A549 (cell line): ENCODE results near the gene GPRASP2. TPM values are rescaled to one million over a fixed set of nuclear protein-coding genes. Genes with fewer than 3 reads are reported as not detected.

Experiments used
- ATAC-seq, 2 experiments: fragments of 200-7000 bp in 1 of 2; fragments of >200 bp in 1 of 2; cut with Nextera tagmentation in 1 of 2; cut with Tn5 transposase in 1 of 2; 3 replicates each; pipeline versions ENCODE4 v1.8.0 to v1.9.1; 2018 to 2020; ENCODE audit warnings: mild to moderate bottlenecking in 1 of 2, moderate library complexity in 1 of 2
- CTCF ChIA-PET: fragments of 300-600 bp; sonication (Branson Sonifier 250); formaldehyde crosslinking; extraction: SDS; loops from one replicate; lab custom pipeline; 2021; ENCODE audit warnings: antibody characterized with exemption, inconsistent platforms; lab: Yijun Ruan, JAX
- POLR2A ChIA-PET: fragments of 350-600 bp; formaldehyde crosslinking; extraction: SDS; loops from one replicate; lab custom pipeline; 2021; ENCODE audit warnings: antibody characterized with exemption, inconsistent platforms; lab: Yijun Ruan, JAX
- DNase-seq, 2 experiments: peaks; one replicate each; pipeline versions ENCODE4 v3.0.0 to v3.0.0-alpha.2; 2011 to 2016; ENCODE audit warnings: low read depth in 1 of 2, low spot score in 1 of 2
- FAIRE-seq: peaks from 2 replicates; lab custom pipeline; 2011; peaks lifted over from hg19 to GRCh38; lab: Jason Lieb, UNC
- H3K27ac ChIP-seq, 2 experiments: fragments of >200 bp; sonication (Bioruptor Twin); formaldehyde crosslinking; 3 replicates each; pipeline ENCODE4 v1.5.1; 2016 to 2017
- H3K4me1 ChIP-seq: fragments of >200 bp; sonication (Bioruptor Twin); formaldehyde crosslinking; 3 replicates; pipeline ENCODE4 v1.6.1; 2016
- H3K4me2 ChIP-seq: fragments of >200 bp; sonication (Bioruptor Twin); formaldehyde crosslinking; 3 replicates; pipeline ENCODE4 v1.6.1; 2016
- H3K4me3 ChIP-seq: fragments of >200 bp; sonication (Bioruptor Twin); formaldehyde crosslinking; 3 replicates; pipeline ENCODE4 v1.5.1; 2016
- H3K9me3 ChIP-seq: fragments of >200 bp; sonication (Bioruptor Twin); formaldehyde crosslinking; 3 replicates; pipeline ENCODE4 v1.6.1; 2016
- BHLHE40 ChIP-seq: IDR thresholded peaks from 2 replicates; pipeline ENCODE4 v1.6.1; 2012; ENCODE audit warnings: low read depth, low read length, inconsistent platforms
- CBX2 ChIP-seq: fragments of 200-600 bp; sonication (generic); IDR thresholded peaks from 2 replicates; pipeline ENCODE4 v1.6.1; 2016; ENCODE audit warnings: low read depth, mild to moderate bottlenecking, borderline replicate concordance
- EHF ChIP-seq: fragments of 250-450 bp; sonication (Bioruptor Pico); IDR thresholded peaks from 2 replicates; pipeline ENCODE4 v1.5.0; 2020; ENCODE audit warnings: mild to moderate bottlenecking
- EHMT2 ChIP-seq: fragments of 200-600 bp; sonication (generic); IDR thresholded peaks from 2 replicates; pipeline ENCODE4 v1.6.1; 2016; ENCODE audit warnings: antibody characterized with exemption, low read depth, mild to moderate bottlenecking, moderate library complexity
- EP300 ChIP-seq, 2 experiments: fragments of >200 bp; sonication (Bioruptor Twin); formaldehyde crosslinking; IDR thresholded peaks; 2 replicates in 1 of 2; 3 replicates in 1 of 2; pipeline ENCODE4 v1.6.1; 2016 to 2017
- ESRRA ChIP-seq: fragments of 150-350 bp; IDR thresholded peaks from 2 replicates; pipeline ENCODE4 v1.6.1; 2014; ENCODE audit warnings: mild to moderate bottlenecking, low read length, borderline replicate concordance
- GATA3 ChIP-seq: IDR thresholded peaks from 2 replicates; pipeline ENCODE4 v1.6.1; 2012; ENCODE audit warnings: borderline replicate concordance
- HDAC2 ChIP-seq: fragments of 200-600 bp; sonication (generic); IDR thresholded peaks from 2 replicates; pipeline ENCODE4 v1.6.1; 2016
- HEYL ChIP-seq: fragments of 250-450 bp; sonication (Bioruptor Pico); IDR thresholded peaks from 2 replicates; pipeline ENCODE4 v1.8.0; 2021; ENCODE audit warnings: mild to moderate bottlenecking, moderate library complexity
- HOXB13 ChIP-seq: fragments of 250-450 bp; sonication (Bioruptor Pico); IDR thresholded peaks from 2 replicates; pipeline ENCODE4 v1.5.0; 2020; ENCODE audit warnings: low read depth, mild to moderate bottlenecking, moderate library complexity
- JUN ChIP-seq, 2 experiments: fragments of >200 bp; sonication (Bioruptor Twin); formaldehyde crosslinking; IDR thresholded peaks; 2 replicates in 1 of 2; 3 replicates in 1 of 2; pipeline ENCODE4 v1.6.1; 2016 to 2017
- KDM1A ChIP-seq: fragments of 200-600 bp; sonication (generic); IDR thresholded peaks from 2 replicates; pipeline ENCODE4 v1.6.1; 2016; ENCODE audit warnings: low read depth, mild to moderate bottlenecking
- MAFK ChIP-seq: fragments of 450-650 bp; IDR thresholded peaks from 2 replicates; pipeline ENCODE4 v1.6.1; 2014; ENCODE audit not compliant: partially characterized antibody
- NPAS2 ChIP-seq: fragments of 250-450 bp; sonication (Bioruptor Pico); IDR thresholded peaks from 2 replicates; pipeline ENCODE4 v1.8.0; 2022; ENCODE audit warnings: mild to moderate bottlenecking, moderate library complexity, borderline replicate concordance
- POLR2AphosphoS2 ChIP-seq: conservative IDR thresholded peaks from 2 replicates; pipeline ENCODE4 v1.6.1; 2012; ENCODE audit warnings: low read length, improper control_type of control experiment, inconsistent platforms
- RAD21 ChIP-seq, 2 experiments: fragments of >200 bp in 1 of 2; sonication (Bioruptor Twin) in 1 of 2; formaldehyde crosslinking in 1 of 2; IDR thresholded peaks in 1 of 2; conservative IDR thresholded peaks in 1 of 2; 2 replicates in 1 of 2; 3 replicates in 1 of 2; pipeline ENCODE4 v1.6.1; 2012 to 2018; ENCODE audit warnings: inconsistent platforms in 1 of 2
- RNF2 ChIP-seq: fragments of 200-600 bp; sonication (generic); IDR thresholded peaks from 2 replicates; pipeline ENCODE4 v1.6.1; 2016; ENCODE audit warnings: low read depth, mild to moderate bottlenecking, antibody characterized with exemption, moderate library complexity, borderline replicate concordance
- TP53 ChIP-seq: fragments of 250-450 bp; sonication (Bioruptor Pico); IDR thresholded peaks from 2 replicates; pipeline ENCODE4 v1.5.0; 2021; ENCODE audit warnings: mild to moderate bottlenecking, moderate library complexity
- ZC3H11A ChIP-seq: fragments of 450-650 bp; IDR thresholded peaks from 2 replicates; pipeline ENCODE4 v1.6.1; 2014; ENCODE audit warnings: antibody characterized with exemption, mild to moderate bottlenecking
- ZSCAN20 ChIP-seq: fragments of 250-450 bp; sonication (Bioruptor Pico); IDR thresholded peaks from 2 replicates; pipeline ENCODE4 v1.8.0; 2022; ENCODE audit warnings: mild to moderate bottlenecking, moderate library complexity
- WGBS: methylation state at CpG from one replicate; pipeline ENCODE4 v1.1.6; 2017; ENCODE audit errors: missing lambda C conversion rate; 5-methylcytosine and 5-hydroxymethylcytosine counted together
- polyA plus RNA-seq, 4 experiments: library from polyadenylated mRNA; depleted of rRNA in 3 of 4; stranded (reverse); fragments of >200 nt; fragmentation: RNase III in 1 of 4; extraction: RNeasy Plus Mini Kit Qiagen cat#74134 plus additional on column Dnase treatment in 1 of 4; gene quantifications; 2 replicates in 3 of 4; 3 replicates in 1 of 4; pipeline ENCODE4 v1.2.3, GENCODE V29; 2011 to 2017
- TF ChIP-seq, protein P1 (sequence below): fragments of 250-450 bp; sonication (Bioruptor Pico); IDR thresholded peaks from 2 replicates; pipeline ENCODE4 v1.5.0; 2020; ENCODE audit warnings: low read depth, mild to moderate bottlenecking, moderate library complexity
- TF ChIP-seq, protein P2 (sequence below): fragments of >200 bp; sonication (Bioruptor Twin); formaldehyde crosslinking; IDR thresholded peaks from 3 replicates; pipeline ENCODE4 v1.5.1; 2016
- TF ChIP-seq, protein P3 (sequence below): fragments of 200-600 bp; sonication (generic); IDR thresholded peaks from 2 replicates; pipeline ENCODE4 v1.6.1; 2016; ENCODE audit warnings: antibody characterized with exemption, mild to moderate bottlenecking, moderate library complexity

Gene GPRASP2
- polyA plus RNA-seq, 2 of the 4 experiments (the other 2 are of a cell fraction), result 5.7 to 6.7 TPM

DNA sequence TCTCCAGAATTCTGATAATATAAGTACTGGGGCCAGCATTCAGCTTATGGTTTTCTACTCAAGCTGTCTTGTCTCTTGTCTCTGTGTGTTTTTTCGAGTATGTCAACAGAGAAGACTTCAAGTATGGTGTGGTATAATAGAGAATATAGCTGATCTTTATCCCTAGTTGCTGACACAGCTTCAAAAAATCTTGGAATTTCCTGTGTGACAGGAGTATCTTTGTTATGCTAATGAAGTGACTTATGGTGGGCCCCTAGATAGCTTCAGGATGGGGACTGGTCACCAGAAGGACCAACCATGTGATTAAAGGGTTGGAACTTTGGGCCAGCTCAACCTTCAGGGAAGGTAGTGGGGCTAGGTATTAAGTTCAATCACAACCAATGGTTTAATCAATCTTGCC, 11.2 kb downstream of the GPRASP2 start:
- DNase-seq, result no peak
- Histone ChIP-seq H3K9me3 (no peaks in the 10 kb centered on the region), H3K27ac (no peak overlapping the region), H3K4me1 (0 out of 3 replicates have a peak, but pooled peaks cover 4% of the 10 kb centered on the region), H3K4me2 (no peak overlapping the region), H3K4me3 (no peak overlapping the region)
- ATAC-seq, result no peak
- 53% methylated on average over 1 of the region's 1 CpG for WGBS
- no peak for TF ChIP-seq NPAS2 (CRISPR knock-in tag)
- TF ChIP-seq CBX2, result no peak
- TF ChIP-seq, protein P1, sequence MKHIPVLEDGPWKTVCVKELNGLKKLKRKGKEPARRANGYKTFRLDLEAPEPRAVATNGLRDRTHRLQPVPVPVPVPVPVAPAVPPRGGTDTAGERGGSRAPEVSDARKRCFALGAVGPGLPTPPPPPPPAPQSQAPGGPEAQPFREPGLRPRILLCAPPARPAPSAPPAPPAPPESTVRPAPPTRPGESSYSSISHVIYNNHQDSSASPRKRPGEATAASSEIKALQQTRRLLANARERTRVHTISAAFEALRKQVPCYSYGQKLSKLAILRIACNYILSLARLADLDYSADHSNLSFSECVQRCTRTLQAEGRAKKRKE, result no peak
- no peak for TF ChIP-seq ZC3H11A
- TF ChIP-seq RNF2, result no peak
- TF ChIP-seq HOXB13 (CRISPR knock-in tag), result no peak
- TF ChIP-seq, protein P2, sequence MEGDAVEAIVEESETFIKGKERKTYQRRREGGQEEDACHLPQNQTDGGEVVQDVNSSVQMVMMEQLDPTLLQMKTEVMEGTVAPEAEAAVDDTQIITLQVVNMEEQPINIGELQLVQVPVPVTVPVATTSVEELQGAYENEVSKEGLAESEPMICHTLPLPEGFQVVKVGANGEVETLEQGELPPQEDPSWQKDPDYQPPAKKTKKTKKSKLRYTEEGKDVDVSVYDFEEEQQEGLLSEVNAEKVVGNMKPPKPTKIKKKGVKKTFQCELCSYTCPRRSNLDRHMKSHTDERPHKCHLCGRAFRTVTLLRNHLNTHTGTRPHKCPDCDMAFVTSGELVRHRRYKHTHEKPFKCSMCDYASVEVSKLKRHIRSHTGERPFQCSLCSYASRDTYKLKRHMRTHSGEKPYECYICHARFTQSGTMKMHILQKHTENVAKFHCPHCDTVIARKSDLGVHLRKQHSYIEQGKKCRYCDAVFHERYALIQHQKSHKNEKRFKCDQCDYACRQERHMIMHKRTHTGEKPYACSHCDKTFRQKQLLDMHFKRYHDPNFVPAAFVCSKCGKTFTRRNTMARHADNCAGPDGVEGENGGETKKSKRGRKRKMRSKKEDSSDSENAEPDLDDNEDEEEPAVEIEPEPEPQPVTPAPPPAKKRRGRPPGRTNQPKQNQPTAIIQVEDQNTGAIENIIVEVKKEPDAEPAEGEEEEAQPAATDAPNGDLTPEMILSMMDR, result no peak
- no peak for TF ChIP-seq BHLHE40
- no peak for TF ChIP-seq GATA3
- TF ChIP-seq EHMT2, result no peak
- TF ChIP-seq JUN (IDR thresholded peaks at IDR 0.05), result no peak
- POLR2A ChIA-PET, result no interaction called here
- CTCF ChIA-PET, result no interaction called here
- no peak for FAIRE-seq

DNA sequence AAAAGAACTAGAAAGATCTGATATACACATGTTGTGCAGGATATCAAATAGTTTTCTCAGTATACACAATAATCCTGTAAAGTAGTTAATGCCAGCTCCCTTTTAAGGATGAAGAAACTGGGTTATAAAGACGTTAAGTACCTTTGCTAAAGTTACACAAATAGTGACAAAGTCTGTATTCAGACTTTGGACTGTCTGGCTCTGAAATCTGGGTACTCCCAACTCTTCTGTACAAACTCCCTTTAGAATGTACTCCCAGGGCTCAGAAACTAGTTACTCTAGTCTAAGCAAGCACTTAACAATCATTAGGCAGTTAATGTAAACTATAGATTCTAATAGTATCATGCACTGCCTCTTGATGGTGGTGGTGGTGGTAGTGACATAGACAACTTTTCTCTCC, 15.5 kb downstream of the GPRASP2 start:
- DNase-seq (no peak), FAIRE-seq (peak; percentile 28), ATAC-seq (no peak)
- H3K4me1 ChIP-seq, result 0 out of 3 replicates have a peak, but pooled peaks cover 6% of the 10 kb centered on the region
- no peak overlapping the region for H3K4me2 ChIP-seq
- H3K9me3 ChIP-seq, result no peaks in the 10 kb centered on the region
- no peak overlapping the region for H3K4me3 ChIP-seq
- no peak overlapping the region for H3K27ac ChIP-seq
- TF ChIP-seq POLR2AphosphoS2, result no peak
- TF ChIP-seq, protein P3, sequence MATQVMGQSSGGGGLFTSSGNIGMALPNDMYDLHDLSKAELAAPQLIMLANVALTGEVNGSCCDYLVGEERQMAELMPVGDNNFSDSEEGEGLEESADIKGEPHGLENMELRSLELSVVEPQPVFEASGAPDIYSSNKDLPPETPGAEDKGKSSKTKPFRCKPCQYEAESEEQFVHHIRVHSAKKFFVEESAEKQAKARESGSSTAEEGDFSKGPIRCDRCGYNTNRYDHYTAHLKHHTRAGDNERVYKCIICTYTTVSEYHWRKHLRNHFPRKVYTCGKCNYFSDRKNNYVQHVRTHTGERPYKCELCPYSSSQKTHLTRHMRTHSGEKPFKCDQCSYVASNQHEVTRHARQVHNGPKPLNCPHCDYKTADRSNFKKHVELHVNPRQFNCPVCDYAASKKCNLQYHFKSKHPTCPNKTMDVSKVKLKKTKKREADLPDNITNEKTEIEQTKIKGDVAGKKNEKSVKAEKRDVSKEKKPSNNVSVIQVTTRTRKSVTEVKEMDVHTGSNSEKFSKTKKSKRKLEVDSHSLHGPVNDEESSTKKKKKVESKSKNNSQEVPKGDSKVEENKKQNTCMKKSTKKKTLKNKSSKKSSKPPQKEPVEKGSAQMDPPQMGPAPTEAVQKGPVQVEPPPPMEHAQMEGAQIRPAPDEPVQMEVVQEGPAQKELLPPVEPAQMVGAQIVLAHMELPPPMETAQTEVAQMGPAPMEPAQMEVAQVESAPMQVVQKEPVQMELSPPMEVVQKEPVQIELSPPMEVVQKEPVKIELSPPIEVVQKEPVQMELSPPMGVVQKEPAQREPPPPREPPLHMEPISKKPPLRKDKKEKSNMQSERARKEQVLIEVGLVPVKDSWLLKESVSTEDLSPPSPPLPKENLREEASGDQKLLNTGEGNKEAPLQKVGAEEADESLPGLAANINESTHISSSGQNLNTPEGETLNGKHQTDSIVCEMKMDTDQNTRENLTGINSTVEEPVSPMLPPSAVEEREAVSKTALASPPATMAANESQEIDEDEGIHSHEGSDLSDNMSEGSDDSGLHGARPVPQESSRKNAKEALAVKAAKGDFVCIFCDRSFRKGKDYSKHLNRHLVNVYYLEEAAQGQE, result no peak
- TF ChIP-seq GATA3, result no peak
- TF ChIP-seq HEYL, result no peak
- no peak for TF ChIP-seq RAD21 (conservative IDR thresholded peaks at IDR 0.05 in 1 of 2, IDR thresholded peaks at IDR 0.05 in 1 of 2)
- no peak for TF ChIP-seq EHMT2
- no peak for TF ChIP-seq ZSCAN20
- no peak for TF ChIP-seq ESRRA
- TF ChIP-seq ZC3H11A, result no peak
- no peak for TF ChIP-seq TP53 (CRISPR knock-in tag)
- TF ChIP-seq BHLHE40, result no peak
- TF ChIP-seq KDM1A, result no peak
- no peak for TF ChIP-seq EP300 (IDR thresholded peaks at IDR 0.05)
- no peak for TF ChIP-seq MAFK
- TF ChIP-seq HDAC2, result no peak
- no peak for TF ChIP-seq EHF (CRISPR knock-in tag)
- 35% methylated on average over 1 of the region's 1 CpG for WGBS
- POLR2A ChIA-PET, result no interaction called here
- CTCF ChIA-PET, result interaction anchor here (0.6 kb wide), 1 partner anchor 58 kb away, joined by 3 read pairs; no protein-coding TSS in a partner anchor
